GM18519 (cell line): ENCODE data around the gene SERPINH1.

Experiments used
- ATAC-seq: cut with Tn5 transposase; IDR thresholded peaks from one replicate; pipeline ENCODE4 v1.9.1; 2021; ENCODE audit warnings: mild to moderate bottlenecking, moderate library complexity; ENCODE audit not compliant: unreplicated experiment, low FRiP score

Gene SERPINH1

GRCh38 chr11:75532200-75533048 lies 29.6 kb upstream of the SERPINH1 start:
- no peak for ATAC-seq

GRCh38 chr11:75533896-75534258 lies 28.2 kb upstream of the SERPINH1 start:
- no peak for ATAC-seq

GRCh38 chr11:75534259-75535069 lies 27.6 kb upstream of the SERPINH1 start:
- no peak for ATAC-seq

GRCh38 chr11:75535071-75535470 lies 27.0 kb upstream of the SERPINH1 start:
- no peak for ATAC-seq

- ATAC-seq = peak; percentile 68
Observed at GRCh38 chr11:75536786-75537641, 25.0 kb upstream of the SERPINH1 start.

- ATAC-seq = no peak
Observed at GRCh38 chr11:75537740-75538139, 24.3 kb upstream of the SERPINH1 start.

- no peak for ATAC-seq
Observed at GRCh38 chr11:75538150-75538942, 23.7 kb upstream of the SERPINH1 start.

GRCh38 chr11:75539459-75540334 lies 22.4 kb upstream of the SERPINH1 start:
- ATAC-seq = no peak

GRCh38 chr11:75541193-75542087 lies 20.6 kb upstream of the SERPINH1 start:
- ATAC-seq = no peak

GRCh38 chr11:75542088-75542438 lies 20.0 kb upstream of the SERPINH1 start:
- no peak for ATAC-seq

- ATAC-seq = no peak
Observed at GRCh38 chr11:75543806-75544205, 18.2 kb upstream of the SERPINH1 start.

- ATAC-seq = no peak
Observed at GRCh38 chr11:75547177-75547576, 14.9 kb upstream of the SERPINH1 start.

GRCh38 chr11:75547617-75548058 lies 14.4 kb upstream of the SERPINH1 start:
- no peak for ATAC-seq

- ATAC-seq = no peak
Observed at GRCh38 chr11:75548595-75549272, 13.3 kb upstream of the SERPINH1 start.

GRCh38 chr11:75549370-75549958 lies 12.6 kb upstream of the SERPINH1 start:
- no peak for ATAC-seq

- ATAC-seq = no peak
Observed at GRCh38 chr11:75553182-75553581, 8.9 kb upstream of the SERPINH1 start.

- no peak for ATAC-seq
Observed at GRCh38 chr11:75553889-75554257, 8.2 kb upstream of the SERPINH1 start.
